Loucy (cell line): ENCODE results near the gene FRRS1.

Experiments
- EZH2phosphoT487 ChIP-seq: fragments of 200-600 bp; IDR thresholded peaks from 2 replicates; pipeline ENCODE4 v1.6.1; 2018; ENCODE audit warnings: antibody characterized with exemption, mild to moderate bottlenecking, moderate library complexity, borderline replicate concordance
- TF ChIP-seq, protein P1 (sequence below): fragments of 200-600 bp; sonication (generic); conservative IDR thresholded peaks from 2 replicates; pipeline ENCODE4 v1.5.1; 2014; ENCODE audit warnings: mild to moderate bottlenecking, antibody characterized with exemption, low read length

DNA sequence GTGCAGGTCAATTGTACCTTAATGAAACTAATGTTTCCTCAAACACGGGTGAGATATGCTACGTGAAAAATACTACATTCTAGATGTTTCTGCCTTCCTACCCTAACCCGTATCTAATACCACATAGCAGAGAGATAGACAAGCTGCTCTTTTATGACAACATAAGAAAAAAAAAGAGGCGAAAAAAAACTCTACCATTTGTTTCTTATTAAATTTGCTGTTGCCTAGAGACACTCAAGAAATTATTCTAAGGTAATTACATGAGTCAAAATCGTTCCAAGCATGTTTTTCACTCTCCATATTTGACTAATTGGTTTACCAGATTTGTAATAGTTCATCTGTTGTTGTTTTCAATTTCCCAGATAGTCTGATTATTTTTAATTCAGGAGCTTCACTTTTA is 93.1 kb downstream of the FRRS1 start:
- TF ChIP-seq, protein P1, sequence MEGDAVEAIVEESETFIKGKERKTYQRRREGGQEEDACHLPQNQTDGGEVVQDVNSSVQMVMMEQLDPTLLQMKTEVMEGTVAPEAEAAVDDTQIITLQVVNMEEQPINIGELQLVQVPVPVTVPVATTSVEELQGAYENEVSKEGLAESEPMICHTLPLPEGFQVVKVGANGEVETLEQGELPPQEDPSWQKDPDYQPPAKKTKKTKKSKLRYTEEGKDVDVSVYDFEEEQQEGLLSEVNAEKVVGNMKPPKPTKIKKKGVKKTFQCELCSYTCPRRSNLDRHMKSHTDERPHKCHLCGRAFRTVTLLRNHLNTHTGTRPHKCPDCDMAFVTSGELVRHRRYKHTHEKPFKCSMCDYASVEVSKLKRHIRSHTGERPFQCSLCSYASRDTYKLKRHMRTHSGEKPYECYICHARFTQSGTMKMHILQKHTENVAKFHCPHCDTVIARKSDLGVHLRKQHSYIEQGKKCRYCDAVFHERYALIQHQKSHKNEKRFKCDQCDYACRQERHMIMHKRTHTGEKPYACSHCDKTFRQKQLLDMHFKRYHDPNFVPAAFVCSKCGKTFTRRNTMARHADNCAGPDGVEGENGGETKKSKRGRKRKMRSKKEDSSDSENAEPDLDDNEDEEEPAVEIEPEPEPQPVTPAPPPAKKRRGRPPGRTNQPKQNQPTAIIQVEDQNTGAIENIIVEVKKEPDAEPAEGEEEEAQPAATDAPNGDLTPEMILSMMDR, result no peak
- no peak for TF ChIP-seq EZH2phosphoT487
